Measurements from ENCODE around the gene MROH2A.

GRCh38 chr2:233743464-233744259 is 34.5 kb upstream of the MROH2A start:
- TF ChIP-seq POLR2A (IDR thresholded peaks at IDR 0.05; ENCODE audit: low read depth) (no peak), EP300 (IDR thresholded peaks at IDR 0.05) (no peak)
